Measurements from ENCODE around the gene NR3C1. TPM values are rescaled to one million over a fixed set of nuclear protein-coding genes. Genes with fewer than 3 reads are reported as not detected.

The NR3C1 gene
- polyA plus RNA-seq, 1 experiment, result 44.1 TPM

DNA sequence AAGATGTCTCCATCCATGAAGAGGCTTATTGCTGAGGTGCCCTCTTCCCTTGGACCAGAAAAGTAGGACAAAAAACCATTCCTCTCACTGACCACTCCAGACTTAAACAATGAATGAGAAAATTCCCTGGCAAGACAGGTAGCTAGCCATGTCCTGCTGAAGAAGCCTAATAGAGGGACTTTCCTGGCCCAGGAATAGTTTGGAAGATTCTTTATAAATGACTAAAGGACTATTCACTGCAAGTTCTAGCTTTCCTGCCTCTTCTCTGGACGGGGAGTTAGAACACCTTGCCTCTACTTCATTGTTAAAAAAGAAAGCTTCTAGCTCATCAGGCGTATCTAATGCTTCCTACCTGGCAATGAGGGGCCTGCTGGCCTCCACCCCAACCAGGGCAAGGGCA lies 153.6 kb downstream of the NR3C1 start:
- no peak for DNase-seq (ENCODE audit: low read depth, low spot score)
- Histone ChIP-seq H3K9me3 (ENCODE audit: control insufficient read depth, insufficient read depth, low read length) (no peaks in the 10 kb centered on the region), H3K4me3 (ENCODE audit: low read depth, low read length) (no peak overlapping the region), H3K27ac (ENCODE audit: low read depth, low read length) (peak overlapping the region; percentile 84), H3K27me3 (ENCODE audit: control insufficient read depth, insufficient read depth, low read length) (no peaks in the 10 kb centered on the region)
- CTCF ChIA-PET, result no interaction called here
- POLR2A ChIA-PET, result no interaction called here
- TF ChIP-seq, protein P1, sequence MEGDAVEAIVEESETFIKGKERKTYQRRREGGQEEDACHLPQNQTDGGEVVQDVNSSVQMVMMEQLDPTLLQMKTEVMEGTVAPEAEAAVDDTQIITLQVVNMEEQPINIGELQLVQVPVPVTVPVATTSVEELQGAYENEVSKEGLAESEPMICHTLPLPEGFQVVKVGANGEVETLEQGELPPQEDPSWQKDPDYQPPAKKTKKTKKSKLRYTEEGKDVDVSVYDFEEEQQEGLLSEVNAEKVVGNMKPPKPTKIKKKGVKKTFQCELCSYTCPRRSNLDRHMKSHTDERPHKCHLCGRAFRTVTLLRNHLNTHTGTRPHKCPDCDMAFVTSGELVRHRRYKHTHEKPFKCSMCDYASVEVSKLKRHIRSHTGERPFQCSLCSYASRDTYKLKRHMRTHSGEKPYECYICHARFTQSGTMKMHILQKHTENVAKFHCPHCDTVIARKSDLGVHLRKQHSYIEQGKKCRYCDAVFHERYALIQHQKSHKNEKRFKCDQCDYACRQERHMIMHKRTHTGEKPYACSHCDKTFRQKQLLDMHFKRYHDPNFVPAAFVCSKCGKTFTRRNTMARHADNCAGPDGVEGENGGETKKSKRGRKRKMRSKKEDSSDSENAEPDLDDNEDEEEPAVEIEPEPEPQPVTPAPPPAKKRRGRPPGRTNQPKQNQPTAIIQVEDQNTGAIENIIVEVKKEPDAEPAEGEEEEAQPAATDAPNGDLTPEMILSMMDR (IDR thresholded peaks at IDR 0.05; ENCODE audit: low read depth, low read length), result no peak

GRCh38 chr5:143248822-143249579 lies 154.5 kb downstream of the NR3C1 start:
- POLR2A ChIA-PET, result interaction anchor here (0.6 to 1.6 kb wide), 4 partner anchors 9 to 152 kb away, joined by 3 to 5 read pairs (median 4); no protein-coding TSS in a partner anchor
- H3K4me3 ChIP-seq (ENCODE audit: low read depth, low read length), result no peak overlapping the region
- no peak for DNase-seq (ENCODE audit: low read depth, low spot score)
- CTCF ChIA-PET, result no interaction called here
- no peaks in the 10 kb centered on the region for H3K27me3 ChIP-seq (ENCODE audit: control insufficient read depth, insufficient read depth, low read length)
- H3K27ac ChIP-seq (ENCODE audit: low read depth, low read length), result peak overlapping the region; percentile 84
- TF ChIP-seq, protein P1 (IDR thresholded peaks at IDR 0.05; ENCODE audit: low read depth, low read length), result no peak
- no peaks in the 10 kb centered on the region for H3K9me3 ChIP-seq (ENCODE audit: control insufficient read depth, insufficient read depth, low read length)

DNA sequence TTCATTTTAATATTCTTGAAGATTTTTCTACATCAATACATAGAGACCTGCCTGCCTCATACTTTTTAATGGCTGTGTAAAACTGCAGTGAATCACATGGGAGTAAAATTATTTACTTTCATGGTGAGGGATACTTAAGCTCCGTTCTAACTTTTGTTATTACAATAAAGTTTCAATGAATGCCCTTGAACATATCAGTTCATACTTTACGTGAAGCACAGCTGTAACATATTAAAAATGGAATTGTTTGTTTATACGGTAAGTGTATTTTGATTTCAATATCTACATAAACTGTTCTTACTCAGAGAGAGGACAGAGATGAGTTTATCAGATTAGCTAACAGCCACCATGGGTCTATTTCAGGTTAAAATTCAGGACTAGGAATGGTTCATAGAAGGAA lies 155.1 kb downstream of the NR3C1 start:
- Histone ChIP-seq H3K4me3 (ENCODE audit: low read depth, low read length) (no peak overlapping the region), H3K27me3 (ENCODE audit: control insufficient read depth, insufficient read depth, low read length) (no peaks in the 10 kb centered on the region), H3K27ac (ENCODE audit: low read depth, low read length) (peak overlapping the region; percentile 84), H3K9me3 (ENCODE audit: control insufficient read depth, insufficient read depth, low read length) (no peaks in the 10 kb centered on the region)
- TF ChIP-seq, protein P1 (IDR thresholded peaks at IDR 0.05; ENCODE audit: low read depth, low read length), result no peak
- DNase-seq (ENCODE audit: low read depth, low spot score), result no peak
- ChIA-PET CTCF (no interaction called here), POLR2A (interaction anchor here (0.6 to 1.6 kb wide), 5 partner anchors 8 to 153 kb away, joined by 3 to 5 read pairs (median 4); no protein-coding TSS in a partner anchor)

GRCh38 chr5:143247134-143247815 lies 156.2 kb downstream of the NR3C1 start:
- no peaks in the 10 kb centered on the region for H3K9me3 ChIP-seq (ENCODE audit: control insufficient read depth, insufficient read depth, low read length)
- H3K4me3 ChIP-seq (ENCODE audit: low read depth, low read length), result no peak overlapping the region
- TF ChIP-seq, protein P1 (IDR thresholded peaks at IDR 0.05; ENCODE audit: low read depth, low read length), result no peak
- H3K27ac ChIP-seq (ENCODE audit: low read depth, low read length), result no peak overlapping the region
- ChIA-PET POLR2A (interaction anchor here (0.9 kb wide), 1 partner anchor 79 kb away, joined by 5 read pairs; no protein-coding TSS in a partner anchor), CTCF (no interaction called here)
- H3K27me3 ChIP-seq (ENCODE audit: control insufficient read depth, insufficient read depth, low read length), result no peaks in the 10 kb centered on the region
- no peak for DNase-seq (ENCODE audit: low read depth, low spot score)
